Activated T-cell treated with anti-CD3 and anti-CD28 coated beads for 48 hours (primary cell): ENCODE measurements around the gene SNAI1.
"Not testable (repeated sequence)": the region's sequence is repeated elsewhere in the genome, so short reads cannot be mapped to it uniquely, and the experiment has no call there.

Experiments used
- DNase-seq: peaks from one replicate; pipeline ENCODE4 v3.0.0-alpha.2; 2020; ENCODE audit warnings: low read depth

SNAI1 gene

DNA sequence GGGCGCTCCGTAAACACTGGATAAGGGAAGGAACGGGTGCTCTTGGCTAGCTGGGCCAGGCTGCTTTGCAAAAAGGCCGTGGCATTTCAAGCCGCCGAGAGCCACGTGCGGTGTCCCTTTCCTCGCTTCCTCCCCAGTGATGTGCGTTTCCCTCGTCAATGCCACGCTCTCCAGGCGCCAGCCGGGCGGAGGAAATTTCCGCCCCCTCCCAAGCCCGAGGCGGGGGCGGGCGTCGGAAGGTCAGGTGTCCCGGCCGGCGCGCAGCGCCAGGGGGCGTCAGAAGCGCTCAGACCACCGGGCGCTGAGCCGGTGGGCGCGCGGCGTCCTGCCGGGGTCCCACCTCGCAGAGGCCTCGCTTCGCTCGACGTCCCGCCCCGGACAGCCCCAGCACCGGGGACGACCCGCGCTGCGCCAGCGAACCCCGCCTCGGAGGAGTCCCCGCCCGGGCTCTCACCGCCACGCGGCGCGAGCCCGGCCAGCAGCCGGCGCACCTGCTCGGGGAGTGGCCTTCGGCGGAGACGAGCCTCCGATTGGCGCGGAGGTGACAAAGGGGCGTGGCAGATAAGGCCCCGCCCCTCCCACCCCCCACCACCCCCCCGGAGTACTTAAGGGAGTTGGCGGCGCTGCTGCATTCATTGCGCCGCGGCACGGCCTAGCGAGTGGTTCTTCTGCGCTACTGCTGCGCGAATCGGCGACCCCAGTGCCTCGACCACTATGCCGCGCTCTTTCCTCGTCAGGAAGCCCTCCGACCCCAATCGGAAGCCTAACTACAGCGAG, at the start of gene SNAI1:
Gene SNAI1, plus strand, starts transcription at position 635 of the 777 bp plus-strand sequence. Its CDS starts 80 bp downstream, at position 715.
- peak; percentile 79 for DNase-seq

- no peak for DNase-seq
Measured at GRCh38 chr20:49935746-49936152, 47.0 kb upstream of the SNAI1 start.

DNA sequence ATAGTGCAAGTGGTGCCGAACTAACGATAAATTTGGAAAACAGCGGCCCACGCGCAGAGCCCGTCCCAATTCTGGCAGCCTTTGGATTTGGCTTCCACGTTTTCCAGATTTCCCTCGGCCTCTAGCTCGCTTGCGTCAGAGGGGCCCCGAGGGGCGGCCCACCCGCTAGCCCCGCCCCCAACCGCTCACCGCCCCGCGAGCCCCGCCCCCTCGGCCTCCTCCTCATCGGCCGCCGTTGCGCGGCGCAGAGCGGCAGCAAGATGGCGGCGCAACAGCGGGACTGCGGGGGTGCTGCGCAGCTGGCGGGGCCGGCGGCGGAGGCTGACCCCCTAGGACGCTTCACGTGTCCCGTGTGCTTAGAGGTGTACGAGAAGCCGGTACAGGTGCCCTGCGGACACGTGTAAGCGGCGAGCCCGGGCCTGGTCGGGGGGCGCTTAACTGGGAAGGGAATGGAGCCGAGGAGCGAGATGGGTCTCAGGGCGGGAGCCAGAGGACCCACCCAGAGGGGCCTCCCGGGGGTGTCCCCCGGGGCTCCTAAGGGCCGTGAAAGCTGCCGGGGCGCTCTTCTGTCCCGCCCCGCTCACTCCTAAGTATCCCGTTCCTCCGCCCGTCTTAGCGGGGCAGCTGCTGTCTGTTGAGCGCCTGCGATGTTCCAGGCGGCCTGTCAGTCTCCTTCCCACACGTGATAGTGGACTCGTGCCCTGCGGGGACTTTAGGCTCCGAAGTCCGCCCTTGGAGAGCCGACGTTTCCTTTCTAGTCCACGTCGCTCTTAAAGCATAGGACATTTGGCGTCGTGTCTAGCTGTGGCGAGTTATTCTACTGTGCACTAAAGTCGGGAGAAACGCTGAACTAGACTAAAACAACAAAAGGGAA, 46.4 kb upstream of the SNAI1 start, which contains the start of gene RNF114:
Gene RNF114, plus strand, starts transcription at position 245 of the 874 bp plus-strand sequence. Its CDS starts 16 bp downstream, at position 261.
- peak; percentile 92 for DNase-seq

DNA sequence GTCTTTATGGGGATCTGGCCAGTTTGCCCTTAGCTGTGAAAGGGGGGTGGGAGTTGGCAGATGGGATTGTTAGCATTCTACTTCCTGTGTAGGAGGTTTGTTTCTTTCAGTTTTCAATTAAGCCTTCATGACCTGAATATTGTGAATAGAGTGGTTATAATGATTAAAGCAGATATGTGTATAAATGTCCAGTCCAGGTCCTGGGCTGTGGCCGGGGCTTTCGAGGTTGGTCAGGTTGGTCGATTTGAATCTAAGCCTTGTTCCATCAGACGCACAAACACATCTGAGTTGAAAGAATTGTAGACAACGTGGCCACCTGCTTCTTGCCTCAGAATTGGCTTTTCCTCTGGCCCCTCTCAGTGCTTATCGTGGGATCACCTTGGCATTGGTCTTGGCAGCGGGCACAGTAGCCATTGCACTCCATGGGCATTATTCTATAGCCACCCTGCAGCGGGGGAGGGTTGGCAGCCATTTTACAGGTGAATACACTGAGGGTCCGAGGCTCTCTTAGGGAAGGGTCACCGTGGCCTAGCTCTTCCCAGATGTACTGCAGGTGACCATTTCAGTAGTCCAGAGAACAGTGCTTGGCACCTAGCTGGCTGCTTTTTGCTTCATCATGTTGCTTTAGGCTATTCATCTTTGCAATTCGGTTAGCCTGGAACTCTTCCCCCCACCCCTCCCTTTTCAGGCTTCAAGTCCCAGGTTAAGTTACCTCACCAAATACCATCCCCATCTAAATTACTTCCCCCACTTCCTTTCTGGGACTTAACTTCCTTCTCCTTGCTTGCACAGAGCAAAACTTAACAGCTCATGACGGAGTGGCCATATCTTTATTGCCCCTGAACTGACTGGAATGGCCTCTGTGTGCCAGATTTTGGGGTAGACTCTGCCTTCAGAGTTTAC, 45.5 kb upstream of the SNAI1 start:
- no peak for DNase-seq

- DNase-seq, result no peak
Measured at GRCh38 chr20:49938173-49939163, 44.3 kb upstream of the SNAI1 start.

DNA sequence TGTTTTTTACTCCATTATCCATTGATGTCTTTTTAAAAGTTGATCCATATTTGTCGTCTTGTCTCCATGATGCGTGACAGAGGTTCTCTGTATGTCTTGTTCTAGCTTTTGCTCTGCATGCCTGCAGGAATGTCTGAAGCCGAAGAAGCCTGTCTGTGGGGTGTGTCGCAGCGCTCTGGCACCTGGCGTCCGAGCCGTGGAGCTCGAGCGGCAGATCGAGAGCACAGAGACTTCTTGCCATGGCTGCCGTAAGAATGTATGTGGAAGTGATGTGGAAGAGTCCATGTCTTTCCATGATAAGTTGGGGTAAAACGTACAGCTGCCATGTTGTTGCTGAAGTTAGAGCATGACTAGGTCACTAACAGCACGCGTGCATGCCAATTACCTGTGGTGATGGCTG, 41.3 kb upstream of the SNAI1 start:
- DNase-seq, result no peak

DNA sequence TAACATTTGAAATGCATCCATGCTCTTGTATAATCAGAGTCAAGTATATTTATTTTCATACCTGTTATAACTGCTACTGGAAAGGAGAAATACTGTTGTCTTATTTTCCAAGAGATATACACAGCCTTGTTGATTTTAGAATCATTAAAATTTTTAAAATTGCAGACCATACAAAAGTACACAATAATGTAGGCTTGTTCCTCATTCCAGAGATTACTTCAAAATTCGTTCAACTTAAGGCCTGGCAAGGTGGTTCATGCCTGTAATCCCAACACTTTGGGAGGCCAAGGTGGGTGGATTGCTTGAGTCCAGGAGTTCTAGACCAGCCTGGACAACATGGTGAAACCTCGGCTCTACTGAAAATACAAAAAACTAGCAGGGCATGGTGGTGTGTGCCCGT, 40.5 kb upstream of the SNAI1 start:
- DNase-seq, result no peak

GRCh38 chr20:49942942-49943341, 39.8 kb upstream of the SNAI1 start:
- no peak for DNase-seq

GRCh38 chr20:49945306-49945700, 37.5 kb upstream of the SNAI1 start:
- no peak for DNase-seq

GRCh38 chr20:49945701-49946477, 36.9 kb upstream of the SNAI1 start:
- no peak for DNase-seq

- no peak for DNase-seq
Measured at GRCh38 chr20:49948178-49948577, 34.6 kb upstream of the SNAI1 start.

GRCh38 chr20:49948809-49949507, 33.8 kb upstream of the SNAI1 start:
- no peak for DNase-seq

GRCh38 chr20:49951151-49951550, 31.6 kb upstream of the SNAI1 start:
- no peak for DNase-seq

DNA sequence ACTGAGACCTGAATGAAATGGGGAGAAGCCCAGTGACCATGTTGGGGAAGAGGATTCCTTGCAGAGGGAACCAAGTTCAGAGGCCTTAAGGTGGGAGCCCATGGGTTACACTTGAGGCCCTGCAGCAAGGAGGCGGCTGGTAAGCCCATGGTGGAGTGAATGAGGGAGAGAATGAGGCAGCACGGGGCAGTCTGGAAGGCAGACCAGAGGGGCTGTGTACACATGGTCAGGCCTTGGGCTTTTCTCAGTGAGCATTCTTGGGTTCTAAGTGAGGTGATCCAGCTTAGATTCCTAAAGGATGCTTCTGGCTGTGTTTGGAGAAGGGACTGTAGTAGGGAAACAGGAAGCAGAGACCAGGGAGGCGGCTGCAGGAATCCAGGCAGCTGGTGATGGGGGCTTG, 27.6 kb upstream of the SNAI1 start:
- DNase-seq, result no peak

- not testable (repeated sequence) for DNase-seq
Measured at GRCh38 chr20:49955830-49956396, 26.9 kb upstream of the SNAI1 start.

DNA sequence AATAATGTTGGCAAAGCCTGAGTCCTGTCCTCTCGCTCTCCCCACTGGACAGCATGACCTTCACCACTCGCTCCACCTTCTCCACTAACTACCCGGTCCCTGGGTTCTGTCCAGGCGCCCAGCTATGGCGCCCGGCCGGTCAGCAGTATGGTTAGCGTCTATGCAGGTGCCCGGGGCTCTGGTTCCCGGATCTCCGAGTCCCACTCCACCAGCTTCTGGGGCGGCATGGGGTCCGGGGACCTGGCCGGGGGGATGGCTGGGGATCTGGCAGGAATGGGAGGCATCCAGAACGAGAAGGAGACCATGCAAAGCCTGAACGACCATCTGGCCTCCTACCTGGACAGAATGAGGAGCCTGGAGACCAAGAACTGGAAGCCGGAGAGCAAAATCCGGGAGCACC, 26.1 kb upstream of the SNAI1 start:
- no peak for DNase-seq

GRCh38 chr20:49957089-49957938, 25.5 kb upstream of the SNAI1 start:
- not testable (repeated sequence) for DNase-seq

GRCh38 chr20:49961413-49961812, 21.4 kb upstream of the SNAI1 start:
- DNase-seq, result no peak
